HG03064 (cell line): ENCODE measurements around the gene PAK6.

Experiments used
- ATAC-seq: cut with Tn5 transposase; IDR thresholded peaks from one replicate; pipeline ENCODE4 v1.9.1; 2021; ENCODE audit warnings: low read depth; ENCODE audit not compliant: unreplicated experiment

PAK6 gene

DNA sequence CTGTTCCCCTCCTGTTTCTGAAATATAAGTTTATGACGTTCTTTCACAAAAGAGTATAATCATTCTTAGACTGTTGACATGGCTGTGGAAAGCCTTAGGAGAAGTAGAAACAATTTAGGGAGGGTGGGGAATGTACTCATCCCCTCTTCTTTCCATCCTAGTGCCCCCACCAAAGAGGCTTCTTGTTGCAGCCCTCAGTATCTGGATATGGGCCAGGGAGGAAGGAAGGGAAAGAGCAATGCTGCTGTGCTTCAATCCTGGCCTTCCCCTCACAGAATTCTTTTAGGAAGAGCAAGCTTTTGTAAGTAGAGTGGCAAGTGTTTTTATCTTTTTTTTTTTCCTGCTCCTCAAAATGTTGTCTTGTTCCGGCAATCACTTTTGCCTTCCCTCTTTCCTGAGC lies 86.3 kb downstream of the PAK6 start:
- no peak for ATAC-seq

DNA sequence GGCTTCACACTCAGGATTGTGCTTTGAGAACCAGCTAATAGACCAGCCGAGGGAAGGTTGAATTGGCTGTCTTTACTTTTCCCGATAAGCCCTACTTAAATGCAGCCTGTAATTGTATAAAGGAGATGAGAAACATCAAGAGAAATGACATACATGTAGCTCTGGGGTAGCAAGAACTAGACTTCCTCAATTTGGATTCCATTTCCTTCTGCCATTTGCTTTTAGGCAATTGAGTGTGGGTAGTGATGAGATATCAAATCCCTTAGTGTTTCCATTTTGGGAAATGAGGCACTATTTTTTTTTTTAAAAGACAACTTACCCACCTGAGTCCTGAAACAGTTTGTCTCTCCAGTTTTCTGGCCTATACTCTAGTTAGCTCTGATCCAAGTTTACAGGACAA lies 86.8 kb downstream of the PAK6 start:
- ATAC-seq, result no peak
